ENCODE results near the gene EVA1A. TPM values are rescaled to one million over a fixed set of nuclear protein-coding genes. Genes with fewer than 3 reads are reported as not detected.

The EVA1A gene
- total RNA-seq, 1 experiment from 2014 or later: 0.68 TPM

- H3K27me3 ChIP-seq (ENCODE audit: insufficient read depth, low read length): no peaks in the 10 kb centered on the region
- no peak overlapping the region for H3K4ac ChIP-seq (ENCODE audit: low read depth, low read length)
- H2BK20ac ChIP-seq (ENCODE audit: low read depth, low read length, poor library complexity, severe bottlenecking): no peak overlapping the region
- H4K91ac ChIP-seq (ENCODE audit: insufficient read length, low read depth, low read length): no peak overlapping the region
- H3K79me2 ChIP-seq (ENCODE audit: insufficient read depth, low read length): no peaks in the 10 kb centered on the region
- no peak overlapping the region for H3K9ac ChIP-seq (ENCODE audit: extremely low read depth, insufficient read length, low read length)
- no peaks in the 10 kb centered on the region for H3K4me1 ChIP-seq (ENCODE audit: insufficient read depth, low read length)
- no peak for TF ChIP-seq CTCF (conservative IDR thresholded peaks at IDR 0.05)
- no peak overlapping the region for H4K8ac ChIP-seq (replicated peaks; ENCODE audit: insufficient read length, low read depth, low read length)
- Mint-ChIP-seq H3K27ac (no peak overlapping the region), H3K4me1 (peaks cover 22 to 29% of the 10 kb centered on the region in 2 experiments), H3K27me3 (ENCODE audit: low read depth) (peaks cover 34% of the 10 kb centered on the region), H3K9me3 (peaks cover 0 to 3% of the 10 kb centered on the region in 2 experiments; a peak in 2 of 5 replicates), H3K4me3 (no peak overlapping the region), H3K36me3 (ENCODE audit: insufficient read depth in 1 of 3, low read depth in 3 of 3) (no peaks in the 10 kb centered on the region; a peak in 1 of 7 replicates)
- no peak overlapping the region for H2BK5ac ChIP-seq (ENCODE audit: insufficient read length, low read length)
- H2AFZ ChIP-seq (ENCODE audit: low read length): no peak overlapping the region
- no peaks in the 10 kb centered on the region for H4K20me1 ChIP-seq (ENCODE audit: control insufficient read depth, insufficient read depth, insufficient read length)
- H4K5ac ChIP-seq (ENCODE audit: insufficient read length, low read depth, low read length): no peak overlapping the region
- no peak overlapping the region for H3K23ac ChIP-seq (ENCODE audit: insufficient read length, low read depth, low read length)
- no peak overlapping the region for H2AK5ac ChIP-seq (ENCODE audit: insufficient read length, low read length)
- WGBS (ENCODE audit: extremely low coverage, insufficient read length, low lambda C conversion rate): no CpG with 5 or more reads among the region's 8 CpGs
- no peak overlapping the region for H3K18ac ChIP-seq (ENCODE audit: insufficient read length, low read depth, low read length)
- H2BK120ac ChIP-seq (ENCODE audit: low read depth, low read length, poor library complexity, severe bottlenecking): no peak overlapping the region
- no peaks in the 10 kb centered on the region for H3K79me1 ChIP-seq (ENCODE audit: insufficient read depth, low read depth, low read length, poor library complexity, severe bottlenecking)
- H3T11ph ChIP-seq (ENCODE audit: low read length): no peak overlapping the region
- no peak overlapping the region for H3K56ac ChIP-seq (ENCODE audit: insufficient read length, low read depth, low read length)
- no peaks in the 10 kb centered on the region for H3K23me2 ChIP-seq (ENCODE audit: insufficient read length, low read depth, low read length, poor library complexity, severe bottlenecking)
- no peaks in the 10 kb centered on the region for H3K9me3 ChIP-seq (ENCODE audit: control insufficient read depth, low read depth, low read length)
- H3K14ac ChIP-seq (ENCODE audit: insufficient read depth, low read length): no peak overlapping the region
- H2BK15ac ChIP-seq (ENCODE audit: low read depth, low read length): no peak overlapping the region
- no peak overlapping the region for H3K27ac ChIP-seq (ENCODE audit: insufficient read length, low read depth, low read length)
- H3K4me2 ChIP-seq (ENCODE audit: insufficient read depth, insufficient read length, low read length): no peak overlapping the region
- no peak overlapping the region for H2BK12ac ChIP-seq (ENCODE audit: insufficient read length, low read depth, low read length)
- DNase-seq: no peak
These were observed 46.1 kb upstream of the EVA1A start for GRCh38 chr2:75606761-75607399.

Measured in H9 (cell line).